HCT116 (cell line): ENCODE results near the gene RPS25. TPM values are rescaled to one million over a fixed set of nuclear protein-coding genes. Genes with fewer than 3 reads are reported as not detected.
A peak's percentile ranks its signal among the peaks of the same experiment; 100 is the strongest.

Experiments
- ATAC-seq: fragments of 200-7000 bp; cut with Tn5 transposase; 2 replicates; pipeline ENCODE4 v1.9.1; 2020; ENCODE audit warnings: mild to moderate bottlenecking, moderate library complexity
- BruUV-seq: library from RNA; stranded (reverse); fragments of 400-500 nt; replicated peaks from 2 replicates; lab custom pipeline; 2021; lab: Mats Ljungman, UMichigan
- CTCF ChIA-PET: fragments of 300-600 bp; sonication (Branson Sonifier 250); formaldehyde crosslinking; loops from one replicate; lab custom pipeline; 2021; ENCODE audit warnings: antibody characterized with exemption; lab: Charles Lee
- POLR2A ChIA-PET: fragments of 300-600, 350-600 bp; sonication (Branson Sonifier 250); formaldehyde crosslinking; loops from one replicate; lab custom pipeline; 2021; ENCODE audit warnings: antibody characterized with exemption; lab: Charles Lee
- RAD21 ChIA-PET, 2 experiments: fragments of 300-600 bp; sonication (Branson Sonifier 250); formaldehyde crosslinking; loops; one replicate each; lab custom pipeline; 2023; ENCODE audit warnings: low total read pairs in 2 of 2; ENCODE audit not compliant: uncharacterized antibody in 2 of 2, unreplicated experiment in 2 of 2, low non-redundant PET in 1 of 2; lab: Charles Lee
- DNase-seq: peaks from one replicate; pipeline ENCODE4 v3.0.0-alpha.2; 2010; ENCODE audit warnings: low read depth, low spot score
- H2AFZ ChIP-seq: fragments of 200-600 bp; shearing (Covaris generic), sonication (generic); 2 replicates; pipeline ENCODE4 v1.6.1; 2017; ENCODE audit warnings: low read depth, mixed run types, mixed read lengths, antibody characterized with exemption, low read length; ENCODE audit not compliant: poor library complexity, severe bottlenecking
- H3K27ac ChIP-seq: 2 replicates; pipeline ENCODE4 v1.5.1; 2012; ENCODE audit warnings: low read depth, low read length
- H3K27me3 ChIP-seq: fragments of 200-600 bp; sonication (generic); 2 replicates; pipeline ENCODE4 v1.6.1; 2016; ENCODE audit warnings: mixed run types, low read length, mixed read lengths; ENCODE audit not compliant: insufficient read depth
- H3K36me3 ChIP-seq, 2 experiments: fragments of 200-500 bp in 1 of 2; fragments of 200-600 bp in 1 of 2; sonication (Bioruptor generic) in 1 of 2; sonication (generic) in 1 of 2; 2 replicates each; pipeline versions ENCODE4 v1.5.1 to v1.6.1; 2014 to 2016; ENCODE audit warnings: low read length in 2 of 2, inconsistent platforms in 1 of 2, mixed read lengths in 1 of 2, mixed run types in 1 of 2; ENCODE audit not compliant: insufficient read depth in 2 of 2, control insufficient read depth in 1 of 2
- H3K4me1 ChIP-seq, 2 experiments: fragments of 200-600 bp in 1 of 2; sonication (generic) in 1 of 2; 2 replicates each; pipeline versions ENCODE4 v1.5.1 to v1.6.1; 2012 to 2017; ENCODE audit warnings: low read length in 2 of 2, inconsistent platforms in 1 of 2, mild to moderate bottlenecking in 1 of 2, mixed read lengths in 1 of 2, mixed run types in 1 of 2, moderate library complexity in 1 of 2; ENCODE audit not compliant: insufficient read depth in 2 of 2, control insufficient read depth in 1 of 2
- H3K4me2 ChIP-seq: fragments of 200-600 bp; sonication (generic); 2 replicates; pipeline ENCODE4 v1.6.1; 2017; ENCODE audit warnings: mixed run types, low read length, mixed read lengths
- H3K4me3 ChIP-seq, 2 experiments: fragments of 200-600 bp in 1 of 2; sonication (generic) in 1 of 2; replicated peaks in 1 of 2; 2 replicates each; pipeline ENCODE4 v1.5.1; 2011 to 2016; ENCODE audit warnings: low read length in 2 of 2, control low read depth in 1 of 2, low read depth in 1 of 2, mild to moderate bottlenecking in 1 of 2, mixed read lengths in 1 of 2, mixed run types in 1 of 2
- H3K79me2 ChIP-seq: fragments of 200-600 bp; sonication (generic); 2 replicates; pipeline ENCODE4 v1.6.1; 2017; ENCODE audit warnings: mild to moderate bottlenecking, mixed run types, low read length, moderate library complexity, mixed read lengths; ENCODE audit not compliant: insufficient read depth
- H3K9ac ChIP-seq: fragments of 200-600 bp; sonication (generic); 2 replicates; pipeline ENCODE4 v1.6.1; 2016; ENCODE audit warnings: low read length, mixed read lengths
- H3K9me2 ChIP-seq: fragments of 200-600 bp; sonication (generic), shearing (Covaris generic); 2 replicates; pipeline ENCODE4 v1.6.1; 2017; ENCODE audit warnings: mixed run types, mild to moderate bottlenecking, moderate library complexity; ENCODE audit not compliant: insufficient read depth
- H3K9me3 ChIP-seq, 2 experiments: fragments of 200-500 bp in 1 of 2; fragments of 200-600 bp in 1 of 2; sonication (Bioruptor generic) in 1 of 2; sonication (generic) in 1 of 2; 2 replicates each; pipeline ENCODE4 v1.6.1; 2014 to 2017; ENCODE audit warnings: low read length in 2 of 2, mixed read lengths in 2 of 2, inconsistent platforms in 1 of 2, low read depth in 1 of 2, mild to moderate bottlenecking in 1 of 2, mixed run types in 1 of 2, moderate library complexity in 1 of 2; ENCODE audit not compliant: control insufficient read depth in 1 of 2, insufficient read depth in 1 of 2
- H4K20me1 ChIP-seq: fragments of 200-600 bp; sonication (generic), shearing (Covaris generic); 2 replicates; pipeline ENCODE4 v1.6.1; 2017; ENCODE audit warnings: mixed run types, mild to moderate bottlenecking, moderate library complexity; ENCODE audit not compliant: insufficient read depth
- CEBPB ChIP-seq: IDR thresholded peaks from 2 replicates; pipeline ENCODE4 v1.6.1; 2012; ENCODE audit warnings: low read depth
- EGR1 ChIP-seq: IDR thresholded peaks from 2 replicates; pipeline ENCODE4 v1.6.1; 2012; ENCODE audit warnings: low read depth
- EZH2 ChIP-seq: fragments of 200-600 bp; sonication (generic); IDR thresholded peaks from 2 replicates; pipeline ENCODE4 v1.6.1; 2017; ENCODE audit warnings: antibody characterized with exemption, mixed run types
- FOSL1 ChIP-seq: IDR thresholded peaks from 2 replicates; pipeline ENCODE4 v1.6.1; 2012; ENCODE audit warnings: low read depth
- POLR2AphosphoS5 ChIP-seq: IDR thresholded peaks from 2 replicates; pipeline ENCODE4 v1.6.1; 2011; ENCODE audit warnings: mild to moderate bottlenecking, low read depth, low read length, moderate library complexity
- RAD21 ChIP-seq: IDR thresholded peaks from 2 replicates; pipeline ENCODE4 v1.6.1; 2012; ENCODE audit warnings: low read depth, mild to moderate bottlenecking
- SIN3A ChIP-seq: IDR thresholded peaks from 2 replicates; pipeline ENCODE4 v1.6.1; 2012; ENCODE audit warnings: low read depth
- SP1 ChIP-seq: IDR thresholded peaks from 2 replicates; pipeline ENCODE4 v1.6.1; 2012; ENCODE audit warnings: low read depth
- SRF ChIP-seq: IDR thresholded peaks from 2 replicates; pipeline ENCODE4 v1.6.1; 2012; ENCODE audit warnings: low read depth
- ZBTB33 ChIP-seq: IDR thresholded peaks from 2 replicates; pipeline ENCODE4 v1.6.1; 2011; ENCODE audit warnings: mild to moderate bottlenecking, low read length, moderate library complexity; ENCODE audit not compliant: insufficient replicate concordance; ENCODE audit errors: extremely low read depth
- ZNF274 ChIP-seq: fragments of 200-500 bp; sonication (Bioruptor generic); IDR thresholded peaks from 2 replicates; pipeline ENCODE4 v1.6.1; 2014; ENCODE audit warnings: mild to moderate bottlenecking, low read depth, low read length, inconsistent platforms
- intact Hi-C: fragments of 100-400 bp; cut with micrococcal nuclease; formaldehyde crosslinking; loops from 2 replicates; pipeline ENCODE4 v1.10.0; 2022
- total RNA-seq: library from RNA; stranded (reverse); gene quantifications from one replicate; pipeline ENCODE4 v1.2.1, GENCODE V29; 2021; ENCODE audit not compliant: unreplicated experiment
- TF ChIP-seq, protein P1 (sequence below), 3 experiments: fragments of 200-600 bp in 1 of 3; sonication (generic) in 1 of 3; IDR thresholded peaks in 2 of 3; conservative IDR thresholded peaks in 1 of 3; 2 replicates each; pipeline ENCODE4 v1.5.1; 2012 to 2017; ENCODE audit warnings: low read depth in 2 of 3, low read length in 2 of 3, antibody characterized with exemption in 1 of 3, borderline replicate concordance in 1 of 3, control low read depth in 1 of 3, mild to moderate bottlenecking in 1 of 3, mixed read lengths in 1 of 3, mixed run types in 1 of 3, moderate library complexity in 1 of 3; ENCODE audit not compliant: insufficient read depth in 1 of 3
- TF ChIP-seq, protein P2 (sequence below): IDR thresholded peaks from 2 replicates; pipeline ENCODE4 v1.6.1; 2012

Gene RPS25
- total RNA-seq, 1 experiment from 2014 or later: 1,404 TPM

DNA sequence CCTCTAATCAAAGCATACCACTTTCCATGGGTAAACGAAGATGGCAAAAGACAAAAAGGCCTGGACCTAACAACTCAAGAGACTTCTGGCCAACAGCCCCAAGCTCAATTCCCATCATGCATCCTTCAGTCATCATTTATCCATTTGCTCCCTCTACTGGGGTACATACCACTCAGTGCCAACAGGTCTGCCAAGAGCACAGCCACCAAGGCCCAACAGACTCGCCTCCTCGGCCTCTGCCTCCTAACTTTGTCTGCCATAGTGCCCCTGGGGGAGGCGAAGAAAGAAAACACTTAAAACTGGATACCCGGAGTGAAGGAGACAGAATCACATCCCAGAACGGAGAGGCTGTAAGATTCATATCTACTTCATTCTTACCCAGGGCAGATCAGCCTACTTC is 37.8 kb upstream of the RPS25 start:
- POLR2A ChIA-PET: interaction anchor here (1.0 to 1.7 kb wide), 5 partner anchors 10 to 282 kb away, joined by 3 to 6 read pairs (median 3); partner anchors contain the start of gene DPAGT1
- Histone ChIP-seq H3K4me3 (peak overlapping the region; percentile 67 to 96), H3K79me2 (peaks cover 19% of the 10 kb centered on the region), H2AFZ (no peak overlapping the region), H3K4me1 (peaks cover 3 to 16% of the 10 kb centered on the region in 2 experiments; a peak in 3 of 4 replicates), H3K36me3 (peaks cover 29 to 31% of the 10 kb centered on the region in 2 experiments; a peak in 3 of 4 replicates), H3K27ac (peak overlapping the region; percentile 68), H3K9me3 (no peaks in the 10 kb centered on the region), H4K20me1 (no peaks in the 10 kb centered on the region), H3K4me2 (peak overlapping the region; percentile 78), H3K9me2 (no peaks in the 10 kb centered on the region), H3K9ac (peak overlapping the region; percentile 95), H3K27me3 (no peaks in the 10 kb centered on the region)
- TF ChIP-seq, protein P1, sequence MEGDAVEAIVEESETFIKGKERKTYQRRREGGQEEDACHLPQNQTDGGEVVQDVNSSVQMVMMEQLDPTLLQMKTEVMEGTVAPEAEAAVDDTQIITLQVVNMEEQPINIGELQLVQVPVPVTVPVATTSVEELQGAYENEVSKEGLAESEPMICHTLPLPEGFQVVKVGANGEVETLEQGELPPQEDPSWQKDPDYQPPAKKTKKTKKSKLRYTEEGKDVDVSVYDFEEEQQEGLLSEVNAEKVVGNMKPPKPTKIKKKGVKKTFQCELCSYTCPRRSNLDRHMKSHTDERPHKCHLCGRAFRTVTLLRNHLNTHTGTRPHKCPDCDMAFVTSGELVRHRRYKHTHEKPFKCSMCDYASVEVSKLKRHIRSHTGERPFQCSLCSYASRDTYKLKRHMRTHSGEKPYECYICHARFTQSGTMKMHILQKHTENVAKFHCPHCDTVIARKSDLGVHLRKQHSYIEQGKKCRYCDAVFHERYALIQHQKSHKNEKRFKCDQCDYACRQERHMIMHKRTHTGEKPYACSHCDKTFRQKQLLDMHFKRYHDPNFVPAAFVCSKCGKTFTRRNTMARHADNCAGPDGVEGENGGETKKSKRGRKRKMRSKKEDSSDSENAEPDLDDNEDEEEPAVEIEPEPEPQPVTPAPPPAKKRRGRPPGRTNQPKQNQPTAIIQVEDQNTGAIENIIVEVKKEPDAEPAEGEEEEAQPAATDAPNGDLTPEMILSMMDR (IDR thresholded peaks at IDR 0.05 in 2 of 3, conservative IDR thresholded peaks at IDR 0.05 in 1 of 3; ENCODE audit: borderline replicate concordance in 1 of 3, insufficient read depth in 1 of 3, low read depth in 2 of 3, low read length in 2 of 3): peak in 2 of 3 experiments; percentile 26 to 43; a peak in 2 of 6 replicates
- no peak for TF ChIP-seq SIN3A
- TF ChIP-seq POLR2AphosphoS5: no peak
- no peak for TF ChIP-seq CEBPB
- TF ChIP-seq RAD21: peak; percentile 58
- CTCF ChIA-PET: interaction anchor here (0.8 to 2.0 kb wide), 4 partner anchors 11 to 366 kb away, joined by 3 to 9 read pairs (median 3); partner anchors contain the start of gene VPS11
- RAD21 ChIA-PET: interaction anchor here in 1 of 2 experiments (0.8 kb wide), 1 partner anchor 12 kb away, joined by 3 read pairs; the partner anchor contains the start of gene VPS11
- intact Hi-C loops: loop anchor here (1.0 kb wide), 1 partner anchor 325 kb away; the partner anchor contains the start of gene USP2
- DNase-seq: peak; percentile 42
- no peak for ATAC-seq
- no TSS peak for BruUV-seq

DNA sequence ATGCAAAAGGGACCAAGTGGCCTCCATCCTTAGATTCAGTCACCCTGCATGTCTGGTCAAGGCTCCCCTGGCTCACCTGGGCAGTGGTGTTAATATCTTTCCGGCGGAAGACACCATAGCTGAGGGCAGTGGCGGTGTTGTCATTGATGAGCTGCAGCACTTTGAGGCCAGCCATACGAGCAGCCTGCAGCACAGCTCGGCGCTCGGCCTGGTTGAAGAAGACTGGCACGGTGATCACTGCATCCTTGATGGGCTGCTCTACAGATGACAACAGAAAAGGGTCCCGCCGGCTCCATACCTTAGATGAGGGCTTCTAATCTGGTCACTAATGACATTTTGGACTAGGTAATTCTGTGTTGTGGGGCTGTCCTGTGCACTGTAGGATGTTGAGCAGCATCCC is 36.3 kb upstream of the RPS25 start:
- no peaks in the 10 kb centered on the region for H3K9me2 ChIP-seq
- intact Hi-C loops: no loop called here
- peaks cover 19% of the 10 kb centered on the region for H3K79me2 ChIP-seq
- no TSS peak for BruUV-seq
- ATAC-seq (no peak), DNase-seq (no peak)
- ChIA-PET RAD21 (no interaction called here), CTCF (no interaction called here), POLR2A (no interaction called here)
- H3K27ac ChIP-seq: no peak overlapping the region
- H3K4me2 ChIP-seq: no peak overlapping the region
- no peaks in the 10 kb centered on the region for H4K20me1 ChIP-seq
- H3K9me3 ChIP-seq: no peaks in the 10 kb centered on the region
- no peaks in the 10 kb centered on the region for H3K27me3 ChIP-seq
- no peak overlapping the region for H3K9ac ChIP-seq
- peaks cover 40 to 41% of the 10 kb centered on the region in 2 experiments; a peak in 3 of 4 replicates for H3K36me3 ChIP-seq
- no peak overlapping the region for H3K4me3 ChIP-seq
- H3K4me1 ChIP-seq: peaks cover 3 to 16% of the 10 kb centered on the region in 2 experiments; a peak in 3 of 4 replicates
- no peak overlapping the region for H2AFZ ChIP-seq
- no peak for TF ChIP-seq SRF
- no peak for TF ChIP-seq EZH2
- TF ChIP-seq FOSL1: no peak
- TF ChIP-seq, protein P1 (IDR thresholded peaks at IDR 0.05 in 2 of 3, conservative IDR thresholded peaks at IDR 0.05 in 1 of 3; ENCODE audit: borderline replicate concordance in 1 of 3, insufficient read depth in 1 of 3, low read depth in 2 of 3, low read length in 2 of 3): no peak
- TF ChIP-seq, protein P2, sequence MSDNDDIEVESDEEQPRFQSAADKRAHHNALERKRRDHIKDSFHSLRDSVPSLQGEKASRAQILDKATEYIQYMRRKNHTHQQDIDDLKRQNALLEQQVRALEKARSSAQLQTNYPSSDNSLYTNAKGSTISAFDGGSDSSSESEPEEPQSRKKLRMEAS: no peak
- no peak for TF ChIP-seq RAD21
- TF ChIP-seq SP1: no peak
- no peak for TF ChIP-seq EGR1
- TF ChIP-seq ZBTB33: no peak
- TF ChIP-seq ZNF274: no peak
